Ascending aorta (tissue), 2 donors: ENCODE measurements around the gene EDNRB. TPM values are rescaled to one million over a fixed set of nuclear protein-coding genes. Genes with fewer than 3 reads are reported as not detected.

Experiments used
- DNase-seq, 2 donors: peaks; one replicate each; pipeline ENCODE4 v3.0.0-alpha.2; 2019; ENCODE audit warnings: low spot score in 2 of 2
- H3K27ac ChIP-seq, 2 donors: fragments of 200-600 bp; sonication (generic); one replicate each; pipeline ENCODE4 v1.5.1; 2016 to 2017; ENCODE audit warnings: mild to moderate bottlenecking in 1 of 2
- H3K27me3 ChIP-seq: fragments of 200-600 bp; sonication (generic); one replicate; pipeline ENCODE4 v1.5.1; 2017
- H3K36me3 ChIP-seq, 2 donors: fragments of 200-600 bp; sonication (generic); one replicate each; pipeline ENCODE4 v1.5.1; 2016
- H3K4me1 ChIP-seq, 2 donors: fragments of 200-600 bp; sonication (generic); one replicate each; pipeline ENCODE4 v1.5.1; 2016 to 2017; ENCODE audit warnings: mild to moderate bottlenecking in 1 of 2
- H3K4me3 ChIP-seq, 2 donors: fragments of 200-600 bp; sonication (generic); one replicate each; pipeline ENCODE4 v1.5.1; 2016 to 2017; ENCODE audit warnings: mild to moderate bottlenecking in 1 of 2
- H3K9me3 ChIP-seq, 2 donors: fragments of 200-600 bp; sonication (generic); one replicate each; pipeline ENCODE4 v1.5.1; 2016
- intact Hi-C: fragments of 100-400 bp; cut with DNase I; formaldehyde crosslinking; loops from one replicate; pipeline ENCODE4 v1.15.1; 2023
- total RNA-seq: library from RNA; depleted of rRNA; stranded (reverse); fragments of >200 nt; gene quantifications from one replicate; pipeline ENCODE4 v1.1.0, GENCODE V29; 2016
- TF ChIP-seq, protein P1 (sequence below), 3 experiments: fragments of 200-600 bp in 2 of 3; fragments of 450-650 bp in 1 of 3; sonication (generic) in 2 of 3; IDR thresholded peaks; one replicate each; pipeline ENCODE4 v1.5.1; 2016 to 2019; ENCODE audit warnings: antibody characterized with exemption in 3 of 3, mild to moderate bottlenecking in 1 of 3, moderate library complexity in 1 of 3

Gene EDNRB
- total RNA-seq, 1 donor from 2014 or later = 26.4 TPM

DNA sequence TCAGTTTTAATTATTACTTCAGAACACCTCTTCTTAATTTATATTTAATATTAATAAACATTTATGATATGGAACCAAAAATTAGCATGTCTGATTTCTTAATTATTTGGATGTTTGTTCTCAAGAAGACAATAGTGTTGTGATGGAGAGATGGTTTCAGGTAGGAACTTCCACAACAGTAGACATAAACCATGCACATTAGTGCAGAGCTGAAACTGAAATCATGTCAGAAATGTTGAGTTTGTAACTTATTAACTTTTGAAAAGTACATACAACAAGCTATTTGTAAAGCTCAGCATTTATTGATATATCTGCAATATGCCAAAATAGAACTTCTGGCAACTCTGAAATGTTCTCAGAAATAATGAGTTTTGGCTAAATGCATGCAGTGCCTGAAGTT lies 11.8 kb upstream of the EDNRB start:
- H3K27ac ChIP-seq = no peak overlapping the region
- TF ChIP-seq, protein P1, sequence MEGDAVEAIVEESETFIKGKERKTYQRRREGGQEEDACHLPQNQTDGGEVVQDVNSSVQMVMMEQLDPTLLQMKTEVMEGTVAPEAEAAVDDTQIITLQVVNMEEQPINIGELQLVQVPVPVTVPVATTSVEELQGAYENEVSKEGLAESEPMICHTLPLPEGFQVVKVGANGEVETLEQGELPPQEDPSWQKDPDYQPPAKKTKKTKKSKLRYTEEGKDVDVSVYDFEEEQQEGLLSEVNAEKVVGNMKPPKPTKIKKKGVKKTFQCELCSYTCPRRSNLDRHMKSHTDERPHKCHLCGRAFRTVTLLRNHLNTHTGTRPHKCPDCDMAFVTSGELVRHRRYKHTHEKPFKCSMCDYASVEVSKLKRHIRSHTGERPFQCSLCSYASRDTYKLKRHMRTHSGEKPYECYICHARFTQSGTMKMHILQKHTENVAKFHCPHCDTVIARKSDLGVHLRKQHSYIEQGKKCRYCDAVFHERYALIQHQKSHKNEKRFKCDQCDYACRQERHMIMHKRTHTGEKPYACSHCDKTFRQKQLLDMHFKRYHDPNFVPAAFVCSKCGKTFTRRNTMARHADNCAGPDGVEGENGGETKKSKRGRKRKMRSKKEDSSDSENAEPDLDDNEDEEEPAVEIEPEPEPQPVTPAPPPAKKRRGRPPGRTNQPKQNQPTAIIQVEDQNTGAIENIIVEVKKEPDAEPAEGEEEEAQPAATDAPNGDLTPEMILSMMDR (IDR thresholded peaks at IDR 0.05) = no peak
- no peak for DNase-seq
- intact Hi-C loops = no loop called here
- H3K9me3 ChIP-seq = no peaks in the 10 kb centered on the region
- H3K4me3 ChIP-seq = no peak overlapping the region
- no peaks in the 10 kb centered on the region for H3K27me3 ChIP-seq
- H3K36me3 ChIP-seq = no peaks in the 10 kb centered on the region
- H3K4me1 ChIP-seq = no peaks in the 10 kb centered on the region

DNA sequence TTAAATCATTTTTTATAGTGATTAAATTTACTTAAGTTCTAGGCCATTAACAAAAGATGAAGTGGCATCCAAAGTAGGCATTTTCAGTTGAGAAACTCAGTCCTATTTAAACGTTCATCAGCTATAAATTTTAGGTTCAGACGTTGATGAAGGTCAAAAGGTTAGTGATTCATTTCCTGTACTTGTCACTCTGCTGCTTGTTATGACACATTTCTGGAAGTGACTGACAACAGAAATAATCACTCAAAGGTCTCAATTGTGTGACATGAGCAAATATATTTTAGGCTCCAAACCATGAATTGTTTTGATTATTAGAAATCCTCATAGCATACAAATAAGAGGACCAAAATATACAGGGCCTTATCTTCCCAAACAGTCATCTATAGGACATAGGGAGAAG lies 10.3 kb upstream of the EDNRB start:
- intact Hi-C loops = no loop called here
- H3K27ac ChIP-seq = no peak overlapping the region
- H3K9me3 ChIP-seq = no peaks in the 10 kb centered on the region
- TF ChIP-seq, protein P1 (IDR thresholded peaks at IDR 0.05) = no peak
- no peak for DNase-seq
- no peak overlapping the region for H3K4me3 ChIP-seq
- H3K4me1 ChIP-seq = no peaks in the 10 kb centered on the region
- H3K27me3 ChIP-seq = no peaks in the 10 kb centered on the region
- no peaks in the 10 kb centered on the region for H3K36me3 ChIP-seq

DNA sequence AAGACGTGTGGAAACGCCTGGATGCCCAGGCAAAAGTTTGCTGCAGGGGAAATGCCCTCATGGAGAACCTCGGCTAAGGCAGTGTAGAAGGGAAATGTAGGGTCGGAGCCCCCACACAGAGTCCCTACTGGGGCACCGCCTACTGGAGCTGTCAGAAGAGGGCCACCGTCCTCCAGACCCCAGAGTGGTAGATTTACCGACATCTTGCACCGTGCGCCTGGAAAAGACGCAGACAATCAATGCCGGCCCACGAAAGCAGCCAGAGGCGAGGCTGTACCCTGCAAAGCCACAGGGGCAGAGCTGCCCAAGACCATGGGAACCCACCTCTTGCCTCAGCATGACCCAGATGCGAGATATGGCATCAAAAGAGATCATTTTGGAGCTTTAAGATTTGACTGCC lies 7.0 kb upstream of the EDNRB start:
- Histone ChIP-seq H3K4me3 (no peak overlapping the region), H3K36me3 (no peaks in the 10 kb centered on the region), H3K27ac (no peak overlapping the region), H3K27me3 (no peaks in the 10 kb centered on the region), H3K4me1 (no peaks in the 10 kb centered on the region), H3K9me3 (no peaks in the 10 kb centered on the region)
- TF ChIP-seq, protein P1 (IDR thresholded peaks at IDR 0.05) = no peak
- intact Hi-C loops = no loop called here
- no peak for DNase-seq

DNA sequence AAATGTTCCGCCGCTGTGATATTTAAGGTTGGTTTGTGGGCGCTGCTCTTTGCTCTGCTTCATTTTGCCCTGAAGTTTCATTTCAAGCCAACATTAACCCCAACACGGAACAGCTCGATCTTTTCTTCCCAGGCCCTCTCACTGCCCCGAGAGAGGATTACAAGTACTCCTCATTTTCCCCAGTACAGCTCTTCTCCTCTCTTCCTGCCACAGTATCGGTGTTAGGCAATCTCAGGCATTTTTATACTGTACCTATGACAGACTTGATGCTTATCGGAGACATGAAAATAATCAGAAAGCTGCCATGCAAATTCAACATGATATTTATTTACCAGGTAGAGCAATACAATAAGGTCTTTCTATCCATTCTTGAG lies 1.3 kb upstream of the EDNRB start:
- H3K4me3 ChIP-seq = peak overlapping the region; percentile 58 to 62
- no peaks in the 10 kb centered on the region for H3K9me3 ChIP-seq
- no peak for DNase-seq
- TF ChIP-seq, protein P1 (IDR thresholded peaks at IDR 0.05) = no peak
- H3K4me1 ChIP-seq = no peaks in the 10 kb centered on the region
- no peaks in the 10 kb centered on the region for H3K27me3 ChIP-seq
- no peaks in the 10 kb centered on the region for H3K36me3 ChIP-seq
- intact Hi-C loops = no loop called here
- H3K27ac ChIP-seq = no peak overlapping the region

DNA sequence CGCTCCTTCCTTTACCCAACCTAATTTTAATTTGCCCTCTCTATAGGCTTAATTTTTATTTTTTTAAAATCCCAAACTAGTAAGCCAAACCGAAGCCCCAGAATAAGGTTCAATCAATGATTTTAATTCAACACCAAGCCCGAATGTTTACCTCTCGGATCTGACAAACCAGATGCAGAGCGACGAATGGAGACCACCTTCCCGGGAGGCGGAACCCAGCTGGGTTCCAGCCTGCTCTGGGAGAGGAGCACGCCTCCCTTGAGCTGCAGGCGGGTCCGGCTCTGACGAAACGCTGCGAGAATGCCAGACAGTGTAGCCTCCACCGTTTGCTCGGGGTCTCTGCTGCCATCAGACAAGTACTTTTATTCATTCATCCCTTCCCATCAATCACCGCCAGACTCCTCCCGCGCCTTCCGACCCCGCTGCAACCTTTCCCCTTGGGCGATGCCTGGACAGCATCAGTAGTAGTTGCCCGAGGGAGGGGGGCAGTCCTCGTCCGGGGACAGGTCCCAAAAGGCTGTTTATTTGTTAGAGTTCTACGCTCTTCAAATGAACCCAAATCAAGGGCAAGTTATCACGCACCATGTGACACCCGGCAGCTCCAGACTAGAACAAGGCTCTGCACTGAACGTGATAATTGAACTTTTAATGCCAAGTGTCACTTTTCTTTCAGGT lies 752 bp upstream of the EDNRB start:
- H3K9me3 ChIP-seq = no peaks in the 10 kb centered on the region
- no peaks in the 10 kb centered on the region for H3K27me3 ChIP-seq
- peak overlapping the region; percentile 58 to 62 for H3K4me3 ChIP-seq
- peak in 1 of 2 donors; percentile 62 for DNase-seq
- no peaks in the 10 kb centered on the region for H3K36me3 ChIP-seq
- TF ChIP-seq, protein P1 (IDR thresholded peaks at IDR 0.05) = no peak
- intact Hi-C loops = no loop called here
- no peak overlapping the region for H3K27ac ChIP-seq
- H3K4me1 ChIP-seq = no peaks in the 10 kb centered on the region

DNA sequence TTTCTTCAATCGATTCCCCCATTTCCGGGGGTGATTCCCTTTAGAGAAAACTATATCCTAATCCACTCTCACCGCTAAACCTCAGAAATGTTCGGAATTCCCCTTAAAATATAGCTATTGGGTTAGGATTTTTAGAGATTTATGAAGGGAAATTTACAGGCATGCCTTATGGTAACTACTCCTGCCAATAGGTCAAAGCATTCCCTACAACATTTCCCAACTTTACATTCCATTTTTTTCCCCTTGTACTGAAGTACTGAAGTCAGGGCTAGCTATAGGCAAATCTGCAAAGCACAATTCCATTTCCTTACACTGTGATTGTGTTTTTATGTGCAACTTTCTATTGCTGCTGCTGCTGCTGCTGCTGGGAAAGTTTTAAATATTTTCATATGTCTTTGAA lies 2.1 kb downstream of the EDNRB start:
- TF ChIP-seq, protein P1 (IDR thresholded peaks at IDR 0.05) = no peak
- intact Hi-C loops = no loop called here
- no peak for DNase-seq
- H3K27ac ChIP-seq = no peak overlapping the region
- no peaks in the 10 kb centered on the region for H3K27me3 ChIP-seq
- no peaks in the 10 kb centered on the region for H3K9me3 ChIP-seq
- H3K4me3 ChIP-seq = peak overlapping the region in 1 of 2 donors; percentile 58
- H3K4me1 ChIP-seq = no peaks in the 10 kb centered on the region
- H3K36me3 ChIP-seq = no peaks in the 10 kb centered on the region
